ENCODE data around the gene BMP5.

Gene BMP5

GRCh38 chr6:55778705-55779104, 96.7 kb downstream of the BMP5 start:
- TF ChIP-seq, protein P1, sequence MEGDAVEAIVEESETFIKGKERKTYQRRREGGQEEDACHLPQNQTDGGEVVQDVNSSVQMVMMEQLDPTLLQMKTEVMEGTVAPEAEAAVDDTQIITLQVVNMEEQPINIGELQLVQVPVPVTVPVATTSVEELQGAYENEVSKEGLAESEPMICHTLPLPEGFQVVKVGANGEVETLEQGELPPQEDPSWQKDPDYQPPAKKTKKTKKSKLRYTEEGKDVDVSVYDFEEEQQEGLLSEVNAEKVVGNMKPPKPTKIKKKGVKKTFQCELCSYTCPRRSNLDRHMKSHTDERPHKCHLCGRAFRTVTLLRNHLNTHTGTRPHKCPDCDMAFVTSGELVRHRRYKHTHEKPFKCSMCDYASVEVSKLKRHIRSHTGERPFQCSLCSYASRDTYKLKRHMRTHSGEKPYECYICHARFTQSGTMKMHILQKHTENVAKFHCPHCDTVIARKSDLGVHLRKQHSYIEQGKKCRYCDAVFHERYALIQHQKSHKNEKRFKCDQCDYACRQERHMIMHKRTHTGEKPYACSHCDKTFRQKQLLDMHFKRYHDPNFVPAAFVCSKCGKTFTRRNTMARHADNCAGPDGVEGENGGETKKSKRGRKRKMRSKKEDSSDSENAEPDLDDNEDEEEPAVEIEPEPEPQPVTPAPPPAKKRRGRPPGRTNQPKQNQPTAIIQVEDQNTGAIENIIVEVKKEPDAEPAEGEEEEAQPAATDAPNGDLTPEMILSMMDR (IDR thresholded peaks at IDR 0.05; ENCODE audit: low read depth, low read length): no peak
- no peak overlapping the region for H3K4me3 ChIP-seq (ENCODE audit: low read depth, low read length)

GRCh38 chr6:55777469-55777868, 97.9 kb downstream of the BMP5 start:
- H3K4me3 ChIP-seq (ENCODE audit: low read depth, low read length): no peak overlapping the region
- TF ChIP-seq, protein P1 (IDR thresholded peaks at IDR 0.05; ENCODE audit: low read depth, low read length): no peak

DNA sequence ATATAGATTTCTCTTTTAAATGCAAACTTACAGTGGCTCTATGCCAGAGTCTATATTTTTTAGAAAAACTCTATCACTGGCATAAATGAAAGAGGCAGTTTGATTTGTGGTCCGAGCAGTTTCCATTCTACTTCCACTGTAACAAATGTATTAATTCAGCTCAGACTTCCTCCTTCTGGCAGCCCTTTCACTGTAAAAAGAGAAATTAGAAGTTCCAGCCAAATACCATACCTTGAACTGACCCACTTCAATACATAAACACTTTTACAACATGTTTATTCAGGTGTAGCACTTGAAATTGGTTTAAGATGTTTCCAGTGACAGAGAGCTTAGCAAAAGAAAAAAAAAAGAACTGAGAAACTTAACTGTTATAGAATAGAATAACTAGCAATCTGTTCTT, 99.3 kb downstream of the BMP5 start:
- no peak overlapping the region for H3K4me3 ChIP-seq (ENCODE audit: low read depth, low read length)
- TF ChIP-seq, protein P1 (IDR thresholded peaks at IDR 0.05; ENCODE audit: low read depth, low read length): no peak

- no peak overlapping the region for H3K4me3 ChIP-seq (ENCODE audit: low read depth, low read length)
- TF ChIP-seq, protein P1 (IDR thresholded peaks at IDR 0.05; ENCODE audit: low read depth, low read length): no peak
These were observed 100.4 kb downstream of the BMP5 start for GRCh38 chr6:55775029-55775318.

DNA sequence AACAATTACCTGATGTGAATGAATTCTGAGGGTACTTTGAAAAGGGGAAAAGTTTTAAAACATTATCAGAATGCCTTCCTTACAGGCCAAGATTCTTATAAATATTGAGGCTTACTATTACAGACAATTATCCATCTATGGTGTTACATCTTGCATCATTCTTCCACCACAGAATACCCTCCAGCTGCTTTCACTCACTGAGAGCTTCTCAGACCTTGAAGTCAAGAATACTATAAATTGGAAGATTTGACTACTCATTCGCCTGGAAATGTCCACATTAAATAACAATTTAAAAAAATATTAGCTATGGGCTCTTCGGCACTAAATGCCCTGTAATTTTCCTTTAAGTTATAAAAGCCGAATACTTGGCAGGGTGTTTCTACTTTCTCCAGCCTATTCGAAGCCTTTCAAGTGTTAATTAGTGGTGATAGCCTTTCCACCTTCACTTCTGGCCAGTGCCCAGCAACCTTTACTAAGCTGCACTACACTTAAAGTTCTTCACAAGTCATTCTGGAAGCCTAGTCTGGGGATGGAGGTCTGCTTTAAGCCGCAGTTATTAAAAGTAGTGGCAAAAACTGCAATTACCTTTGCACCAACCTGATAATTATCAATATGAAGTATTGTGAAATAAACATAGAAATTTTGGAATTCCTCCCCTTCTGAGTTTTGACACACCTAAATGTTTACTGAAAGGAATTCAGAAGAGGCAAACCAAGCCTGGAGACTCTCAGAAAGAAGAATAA, 100.9 kb downstream of the BMP5 start:
- TF ChIP-seq, protein P1 (IDR thresholded peaks at IDR 0.05; ENCODE audit: low read depth, low read length): no peak
- H3K4me3 ChIP-seq (ENCODE audit: low read depth, low read length): no peak overlapping the region

DNA sequence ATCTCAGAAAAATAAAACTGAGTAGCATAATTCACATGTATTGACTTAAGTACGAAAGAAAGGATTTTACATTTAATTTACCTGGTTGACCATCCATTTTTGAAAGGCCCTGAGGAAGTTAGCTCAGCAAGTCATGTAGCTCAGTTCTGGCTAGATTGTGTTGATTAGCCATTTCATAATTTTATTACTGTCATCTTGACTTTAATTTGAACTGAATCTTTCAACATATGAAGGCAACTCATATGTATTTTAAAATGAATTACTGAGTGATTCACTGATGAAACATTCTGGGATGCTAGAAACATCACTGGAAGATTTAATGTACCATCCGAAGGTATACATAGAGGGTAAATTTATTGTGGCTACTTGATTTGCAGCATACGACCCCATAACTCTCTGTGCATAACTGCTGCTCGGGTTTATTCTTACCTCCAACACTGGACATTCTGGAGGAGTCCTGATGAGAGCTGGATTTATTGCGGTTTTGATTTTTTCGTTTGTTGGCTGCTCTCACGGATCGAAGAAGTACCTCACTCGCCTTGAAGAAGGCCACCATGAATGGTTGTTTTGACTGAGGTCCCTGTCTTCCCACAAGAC, 101.7 kb downstream of the BMP5 start:
- no peak overlapping the region for H3K4me3 ChIP-seq (ENCODE audit: low read depth, low read length)
- TF ChIP-seq, protein P1 (IDR thresholded peaks at IDR 0.05; ENCODE audit: low read depth, low read length): no peak

GRCh38 chr6:55772730-55773129, 102.7 kb downstream of the BMP5 start:
- H3K4me3 ChIP-seq (ENCODE audit: low read depth, low read length): no peak overlapping the region
- TF ChIP-seq, protein P1 (IDR thresholded peaks at IDR 0.05; ENCODE audit: low read depth, low read length): no peak

Data from WI38 (cell line).